NCI-H2107 treated with DMSO at 0.1 percent for 48 hours (cell line): Measurements from ENCODE around the gene PRR5.

Source experiments
- DNase-seq: peaks from one replicate; lab custom pipeline; 2025; ENCODE audit not compliant: unreplicated experiment; lab: John Stamatoyannopoulos, UW

Gene PRR5

GRCh38 chr22:44786610-44787009 is 84.6 kb downstream of the PRR5 start:
- DNase-seq, result no peak
